ENCODE measurements around the gene FNDC8. TPM values are rescaled to one million over a fixed set of nuclear protein-coding genes. Genes with fewer than 3 reads are reported as not detected.
A peak's percentile ranks its signal among the peaks of the same experiment; 100 is the strongest.
"Not testable (repeated sequence)": the region's sequence is repeated elsewhere in the genome, so short reads cannot be mapped to it uniquely, and the experiment has no call there.

FNDC8 gene
- total and polyA plus RNA-seq, 5 donors from 2014 or later, result not detected

DNA sequence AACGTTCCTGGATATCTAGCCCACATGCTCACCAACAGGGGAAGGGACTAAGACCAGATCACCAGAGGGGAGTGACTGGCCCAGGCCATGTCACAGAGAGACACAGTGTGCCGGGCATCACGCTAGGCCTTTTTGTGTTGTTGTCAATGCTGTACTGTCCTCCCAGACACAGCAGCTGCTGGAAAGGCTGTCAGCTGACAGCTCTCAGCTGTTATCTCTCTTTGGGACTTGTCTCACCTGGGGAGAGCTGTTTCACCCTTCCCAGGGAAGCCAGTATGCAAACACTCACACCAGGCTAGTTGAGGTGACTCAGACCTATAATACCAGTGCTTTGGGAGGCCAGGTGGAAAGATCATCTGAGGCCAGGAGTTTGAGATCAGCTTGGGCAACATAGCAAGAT is 45.6 kb downstream of the FNDC8 start:
- no peaks in the 10 kb centered on the region for H3K9me3 ChIP-seq (ENCODE audit: control insufficient read depth in 2 of 2, low read length in 2 of 2)
- H3K27me3 Mint-ChIP-seq, result no peaks in the 10 kb centered on the region
- no peaks in the 10 kb centered on the region for H3K36me3 ChIP-seq (ENCODE audit: control insufficient read depth, insufficient read depth, low read length)
- peak overlapping the region in 1 of 3 donors; percentile 72 for H3K27ac Mint-ChIP-seq
- peaks cover 9 to 41% (median 20%) of the 10 kb centered on the region in 4 donors for H3K4me1 Mint-ChIP-seq
- ATAC-seq (ENCODE audit: low read depth in 2 of 2) (no peak), DNase-seq (no peak)
- no peak overlapping the region for H3K4me3 Mint-ChIP-seq
- no peak overlapping the region for H3K27ac ChIP-seq (ENCODE audit: insufficient read depth, low read length, poor library complexity, severe bottlenecking)
- H3K4me1 ChIP-seq (ENCODE audit: control insufficient read depth, insufficient read depth, low read length, poor library complexity, severe bottlenecking), result peaks cover 16% of the 10 kb centered on the region
- H3K27me3 ChIP-seq (ENCODE audit: control insufficient read depth, insufficient read depth, low read length), result no peaks in the 10 kb centered on the region
- H3K36me3 Mint-ChIP-seq, result no peaks in the 10 kb centered on the region
- H3K4me3 ChIP-seq (ENCODE audit: low read depth, low read length), result no peak overlapping the region
- no peaks in the 10 kb centered on the region for H3K9me3 Mint-ChIP-seq

DNA sequence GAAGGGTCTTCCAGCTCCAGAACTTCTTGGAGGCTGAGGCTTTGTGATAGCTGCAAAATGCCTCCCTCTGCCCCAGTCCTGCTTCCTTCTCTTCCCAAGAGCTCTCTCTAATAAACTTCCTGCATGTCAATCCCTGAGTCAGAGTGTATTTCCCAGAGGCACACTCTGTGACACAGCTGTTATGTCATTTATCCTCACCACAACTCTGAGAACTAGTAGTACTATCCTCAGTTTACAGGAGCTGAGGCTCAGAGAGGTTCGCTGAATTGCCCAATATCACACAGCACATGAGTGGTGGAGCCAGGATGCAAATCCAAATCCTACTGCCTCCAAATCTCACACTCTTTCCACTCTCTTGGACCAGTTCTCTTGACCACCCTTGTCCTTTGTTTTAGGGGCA is 46.3 kb downstream of the FNDC8 start:
- no peak for DNase-seq

DNA sequence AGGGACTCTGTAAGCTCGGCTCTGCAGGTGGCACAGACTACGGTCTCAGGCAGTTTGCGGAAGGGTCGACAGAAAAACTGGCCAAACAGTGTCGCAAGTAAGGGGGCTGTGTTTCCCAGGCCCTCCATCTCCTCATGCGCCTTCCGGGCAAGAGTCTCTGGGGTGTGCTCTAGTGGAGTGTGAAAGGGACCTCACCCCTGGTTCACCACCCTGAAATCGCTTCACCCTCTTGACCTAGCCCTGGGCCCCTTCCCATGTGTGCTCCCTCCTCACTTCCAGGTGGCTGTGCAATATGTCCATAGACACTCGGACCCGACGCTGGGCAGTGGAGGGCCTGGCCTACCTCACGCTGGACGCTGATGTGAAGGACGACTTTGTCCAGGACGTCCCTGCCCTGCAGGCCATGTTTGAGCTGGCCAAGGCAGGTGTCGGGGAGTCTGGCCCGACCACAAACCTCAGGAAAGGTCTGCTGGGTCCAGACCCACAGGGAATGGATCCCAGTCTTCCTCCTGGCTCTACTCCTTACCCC is 48.5 kb downstream of the FNDC8 start:
- DNase-seq (no peak), ATAC-seq (ENCODE audit: low read depth in 2 of 2) (no peak)
- Histone ChIP-seq H3K4me1 (ENCODE audit: control insufficient read depth, insufficient read depth, low read length, poor library complexity, severe bottlenecking) (peaks cover 17% of the 10 kb centered on the region), H3K27me3 (ENCODE audit: control insufficient read depth, insufficient read depth, low read length) (no peaks in the 10 kb centered on the region), H3K4me3 (ENCODE audit: low read depth, low read length) (no peak overlapping the region), H3K36me3 (ENCODE audit: control insufficient read depth, insufficient read depth, low read length) (no peaks in the 10 kb centered on the region), H3K9me3 (ENCODE audit: control insufficient read depth in 2 of 2, low read length in 2 of 2) (no peaks in the 10 kb centered on the region), H3K27ac (ENCODE audit: insufficient read depth, low read length, poor library complexity, severe bottlenecking) (no peak overlapping the region)
- Mint-ChIP-seq H3K9me3 (peaks cover 0 to 1% (median 0%) of the 10 kb centered on the region in 7 donors), H3K36me3 (no peaks in the 10 kb centered on the region), H3K4me1 (peaks cover 8 to 45% (median 22%) of the 10 kb centered on the region in 4 donors), H3K4me3 (no peak overlapping the region), H3K27me3 (no peaks in the 10 kb centered on the region), H3K27ac (no peak overlapping the region)

More for the DNA sequence above, 46.3 kb downstream of the FNDC8 start:
- no peaks in the 10 kb centered on the region for H3K27me3 ChIP-seq (ENCODE audit: control insufficient read depth, insufficient read depth, low read length)
- Mint-ChIP-seq H3K27ac (peak overlapping the region in 2 of 3 donors; percentile 15 to 44), H3K36me3 (no peaks in the 10 kb centered on the region), H3K4me3 (no peak overlapping the region), H3K9me3 (no peaks in the 10 kb centered on the region), H3K4me1 (peaks cover 8 to 41% (median 22%) of the 10 kb centered on the region in 4 donors), H3K27me3 (no peaks in the 10 kb centered on the region)
- H3K4me3 ChIP-seq (ENCODE audit: low read depth, low read length), result no peak overlapping the region
- peaks cover 16% of the 10 kb centered on the region for H3K4me1 ChIP-seq (ENCODE audit: control insufficient read depth, insufficient read depth, low read length, poor library complexity, severe bottlenecking)
- H3K36me3 ChIP-seq (ENCODE audit: control insufficient read depth, insufficient read depth, low read length), result no peaks in the 10 kb centered on the region
- ATAC-seq (ENCODE audit: low read depth in 2 of 2), result no peak
- H3K9me3 ChIP-seq (ENCODE audit: control insufficient read depth in 2 of 2, low read length in 2 of 2), result no peaks in the 10 kb centered on the region
- no peak overlapping the region for H3K27ac ChIP-seq (ENCODE audit: insufficient read depth, low read length, poor library complexity, severe bottlenecking)

DNA sequence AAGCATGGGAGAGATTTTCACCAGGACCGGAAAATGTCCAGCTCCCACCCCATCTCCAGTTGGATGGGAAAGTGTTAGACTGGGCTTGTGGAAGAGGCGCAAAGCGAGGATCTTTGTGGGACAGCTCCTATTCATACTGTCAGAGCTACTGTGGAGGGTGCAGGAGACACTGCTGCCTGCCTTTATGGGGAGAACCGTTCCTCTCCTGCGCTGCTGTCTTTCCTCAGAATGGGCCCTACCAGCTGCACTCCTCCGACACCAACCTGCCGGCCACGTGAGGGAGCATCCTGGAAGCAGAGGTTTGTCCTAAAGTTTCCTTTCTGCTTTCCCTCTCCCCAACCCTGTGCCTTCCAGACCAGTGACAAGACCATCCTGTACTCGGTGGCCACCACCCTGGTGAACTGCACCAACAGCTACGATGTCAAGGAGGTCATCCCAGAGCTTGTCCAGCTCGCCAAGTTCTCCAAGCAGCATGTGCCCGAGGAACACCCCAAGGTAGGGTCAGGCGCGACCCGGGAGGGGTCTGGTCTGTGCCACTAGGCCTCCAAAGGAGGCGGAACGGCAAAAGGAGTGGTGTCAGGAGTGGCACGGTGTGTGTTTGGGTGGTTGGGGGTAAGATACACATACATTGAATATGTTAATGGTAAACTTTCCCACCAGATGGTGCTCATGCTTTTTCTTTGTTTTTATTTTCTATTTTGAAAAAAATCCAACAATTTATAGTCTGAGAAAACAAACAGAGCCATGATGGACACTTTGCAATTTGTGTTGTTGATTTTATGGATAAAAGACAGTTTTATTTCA is 49.8 kb downstream of the FNDC8 start:
- Histone ChIP-seq H3K27me3 (ENCODE audit: control insufficient read depth, insufficient read depth, low read length) (no peaks in the 10 kb centered on the region), H3K27ac (ENCODE audit: insufficient read depth, low read length, poor library complexity, severe bottlenecking) (peak overlapping the region; percentile 55), H3K4me3 (ENCODE audit: low read depth, low read length) (peak overlapping the region; percentile 82), H3K9me3 (ENCODE audit: control insufficient read depth in 2 of 2, low read length in 2 of 2) (no peaks in the 10 kb centered on the region), H3K4me1 (ENCODE audit: control insufficient read depth, insufficient read depth, low read length, poor library complexity, severe bottlenecking) (peaks cover 18% of the 10 kb centered on the region), H3K36me3 (ENCODE audit: control insufficient read depth, insufficient read depth, low read length) (no peaks in the 10 kb centered on the region)
- peaks cover 0 to 3% (median 0%) of the 10 kb centered on the region in 7 donors for H3K9me3 Mint-ChIP-seq
- no peaks in the 10 kb centered on the region for H3K27me3 Mint-ChIP-seq
- ATAC-seq (ENCODE audit: low read depth in 2 of 2) (peak; percentile 63 to 68), DNase-seq (peak; percentile 10 to 77 (median 74))
- peaks cover 8 to 51% (median 28%) of the 10 kb centered on the region in 4 donors for H3K4me1 Mint-ChIP-seq
- H3K36me3 Mint-ChIP-seq, result no peaks in the 10 kb centered on the region
- peak overlapping the region; percentile 86 to 96 (median 95) for H3K27ac Mint-ChIP-seq
- H3K4me3 Mint-ChIP-seq, result peak overlapping the region; percentile 73 to 83 (median 80)

DNA sequence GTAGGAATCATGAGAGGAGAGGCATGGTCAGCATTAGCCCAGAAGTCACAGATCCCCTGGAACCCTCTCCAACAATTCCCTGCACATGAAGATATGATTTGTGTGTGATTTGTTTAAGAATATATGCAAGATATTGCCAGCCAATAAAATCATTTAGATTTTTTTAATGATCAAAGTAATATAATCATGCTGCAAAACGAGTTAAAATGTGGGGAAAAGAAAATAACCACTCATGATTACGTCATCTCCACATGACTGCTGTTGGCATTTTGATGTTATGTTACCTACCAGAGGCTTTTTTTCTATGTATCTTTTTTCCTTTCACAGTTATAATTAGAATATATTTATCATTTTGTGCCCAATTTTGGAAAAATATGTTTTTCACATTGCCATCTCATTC is 50.4 kb downstream of the FNDC8 start:
- Histone ChIP-seq H3K9me3 (ENCODE audit: control insufficient read depth in 2 of 2, low read length in 2 of 2) (no peaks in the 10 kb centered on the region), H3K4me1 (ENCODE audit: control insufficient read depth, insufficient read depth, low read length, poor library complexity, severe bottlenecking) (peaks cover 25% of the 10 kb centered on the region), H3K36me3 (ENCODE audit: control insufficient read depth, insufficient read depth, low read length) (no peaks in the 10 kb centered on the region), H3K27me3 (ENCODE audit: control insufficient read depth, insufficient read depth, low read length) (no peaks in the 10 kb centered on the region), H3K27ac (ENCODE audit: insufficient read depth, low read length, poor library complexity, severe bottlenecking) (peak overlapping the region; percentile 55), H3K4me3 (ENCODE audit: low read depth, low read length) (peak overlapping the region; percentile 82)
- H3K27me3 Mint-ChIP-seq, result no peaks in the 10 kb centered on the region
- peak overlapping the region; percentile 86 to 96 (median 95) for H3K27ac Mint-ChIP-seq
- H3K4me1 Mint-ChIP-seq, result peaks cover 8 to 56% (median 32%) of the 10 kb centered on the region in 4 donors
- ATAC-seq (ENCODE audit: low read depth in 2 of 2) (peak; percentile 38 to 51), DNase-seq (peak; percentile 10 to 70 (median 65))
- H3K4me3 Mint-ChIP-seq, result peak overlapping the region; percentile 73 to 83 (median 80)
- H3K9me3 Mint-ChIP-seq, result peaks cover 0 to 3% (median 0%) of the 10 kb centered on the region in 7 donors
- H3K36me3 Mint-ChIP-seq, result no peaks in the 10 kb centered on the region

DNA sequence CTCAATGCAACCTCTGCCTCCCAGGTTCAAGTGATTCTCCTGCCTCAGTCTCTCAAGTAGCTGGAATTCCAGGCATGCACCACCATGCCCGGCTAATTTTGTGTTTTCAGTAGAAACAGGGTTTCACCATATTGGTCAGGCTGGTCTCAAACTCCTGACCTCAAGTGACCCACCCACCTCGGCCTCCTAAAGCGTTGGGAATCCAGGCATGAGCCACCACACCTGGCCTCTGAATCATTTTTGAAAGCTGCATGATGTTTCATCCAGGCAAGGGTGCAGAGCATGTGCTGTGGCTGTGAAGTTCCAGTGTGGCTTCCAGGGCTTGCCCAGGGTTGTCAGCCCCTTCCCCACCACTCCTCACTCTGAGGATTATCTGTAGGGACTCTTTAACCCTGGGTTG is 50.9 kb downstream of the FNDC8 start:
- not testable (repeated sequence) for H3K4me3 ChIP-seq (ENCODE audit: low read depth, low read length); DNase-seq; ATAC-seq (ENCODE audit: low read depth in 2 of 2); H3K27me3 Mint-ChIP-seq; H3K9me3 ChIP-seq (ENCODE audit: control insufficient read depth in 2 of 2, low read length in 2 of 2); H3K36me3 Mint-ChIP-seq; H3K9me3 Mint-ChIP-seq; H3K36me3 ChIP-seq (ENCODE audit: control insufficient read depth, insufficient read depth, low read length); H3K27me3 ChIP-seq (ENCODE audit: control insufficient read depth, insufficient read depth, low read length)
- Histone ChIP-seq H3K4me1 (ENCODE audit: control insufficient read depth, insufficient read depth, low read length, poor library complexity, severe bottlenecking) (peaks cover 30% of the 10 kb centered on the region), H3K27ac (ENCODE audit: insufficient read depth, low read length, poor library complexity, severe bottlenecking) (peak overlapping the region; percentile 55)
- H3K27ac Mint-ChIP-seq, result peak overlapping the region in 2 of 3 donors; percentile 56 to 96
- H3K4me1 Mint-ChIP-seq, result peaks cover 10 to 60% (median 35%) of the 10 kb centered on the region in 4 donors
- peak overlapping the region in 2 of 4 donors; percentile 11 to 83 for H3K4me3 Mint-ChIP-seq

DNA sequence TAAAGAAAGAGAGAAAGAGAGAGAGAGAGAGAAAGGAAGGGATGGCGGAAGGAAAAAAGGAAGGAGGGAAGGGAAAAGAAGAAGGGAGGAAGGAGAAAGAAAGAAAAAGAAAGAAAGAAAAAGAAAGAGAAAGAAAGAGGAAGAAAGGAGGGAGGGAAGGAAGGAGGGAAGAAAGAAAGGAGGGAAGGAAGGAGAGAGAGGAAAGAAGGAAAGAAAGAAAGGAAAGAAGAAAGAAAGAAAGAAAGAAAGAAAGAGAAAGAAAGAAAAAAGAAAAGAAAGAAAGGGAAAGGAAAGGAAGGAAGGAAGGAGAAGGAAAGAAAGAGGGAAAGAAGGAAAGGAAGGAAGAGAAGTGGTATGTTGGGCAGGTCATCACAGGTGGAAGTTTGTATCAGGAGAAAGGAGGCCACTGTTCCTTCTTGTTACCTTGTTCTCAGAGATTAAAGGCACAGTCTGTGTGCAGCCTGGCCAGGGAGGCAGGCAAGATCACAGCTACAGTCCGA is 53.5 kb downstream of the FNDC8 start:
- Mint-ChIP-seq H3K4me1 (peaks cover 19 to 83% (median 44%) of the 10 kb centered on the region in 4 donors), H3K27ac (peak overlapping the region; percentile 77 to 90 (median 83)), H3K27me3 (no peaks in the 10 kb centered on the region), H3K4me3 (peak overlapping the region in 3 of 4 donors; percentile 25 to 68 (median 55)), H3K9me3 (peaks cover 0 to 5% (median 0%) of the 10 kb centered on the region in 7 donors), H3K36me3 (no peaks in the 10 kb centered on the region)
- Histone ChIP-seq H3K27ac (ENCODE audit: insufficient read depth, low read length, poor library complexity, severe bottlenecking) (no peak overlapping the region), H3K36me3 (ENCODE audit: control insufficient read depth, insufficient read depth, low read length) (no peaks in the 10 kb centered on the region), H3K9me3 (ENCODE audit: control insufficient read depth in 2 of 2, low read length in 2 of 2) (no peaks in the 10 kb centered on the region), H3K4me3 (ENCODE audit: low read depth, low read length) (no peak overlapping the region), H3K27me3 (ENCODE audit: control insufficient read depth, insufficient read depth, low read length) (no peaks in the 10 kb centered on the region), H3K4me1 (ENCODE audit: control insufficient read depth, insufficient read depth, low read length, poor library complexity, severe bottlenecking) (peaks cover 37% of the 10 kb centered on the region)
- DNase-seq, result no peak
- ATAC-seq (ENCODE audit: low read depth in 2 of 2), result no peak
